LNCAP (cell line): Measurements from ENCODE around the gene SEC14L3.

ENCODE experiments used
- CTCF ChIP-seq: fragments of 450-650 bp; IDR thresholded peaks from 2 replicates; pipeline ENCODE4 v1.5.1; 2017; ENCODE audit warnings: mild to moderate bottlenecking

The SEC14L3 gene

DNA sequence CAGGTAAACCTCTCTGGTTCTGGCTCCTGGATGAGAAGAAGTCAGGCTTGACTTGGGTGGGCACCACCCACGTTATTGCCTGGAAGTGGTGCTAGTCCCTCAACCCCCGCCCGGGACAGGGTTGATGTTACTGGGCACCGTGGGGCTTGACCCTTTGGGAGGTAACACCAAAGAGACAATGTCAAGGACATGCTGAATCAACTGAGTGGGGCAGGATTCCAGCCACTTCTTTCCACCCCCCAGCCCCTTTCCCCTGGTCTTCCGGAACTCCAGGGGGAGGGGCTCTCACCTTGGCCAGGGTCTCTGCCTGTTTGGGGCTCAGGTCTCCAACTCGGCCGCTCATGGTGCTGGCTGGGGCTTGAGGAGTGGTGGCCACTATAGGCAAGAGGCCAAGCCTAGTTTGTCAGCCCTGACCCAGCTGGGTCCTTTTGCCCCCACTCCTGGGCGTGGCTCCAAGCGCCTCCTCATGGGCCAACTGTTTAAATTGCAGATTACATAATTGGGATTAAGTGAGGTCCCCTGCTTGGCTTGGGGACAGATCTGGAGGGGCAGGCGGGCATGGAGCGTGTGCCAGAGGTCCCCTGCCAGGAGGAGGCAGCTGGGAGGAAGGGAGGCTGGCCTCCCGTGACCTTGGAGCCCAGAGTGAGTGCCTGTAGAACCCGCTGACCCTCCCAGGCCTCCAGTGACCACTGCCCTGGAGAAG lies at the start of gene SEC14L3:
TSS of gene SEC14L3 (minus strand) at position 402 of the 703 bp plus-strand sequence. CDS start at position 343, 59 bp downstream.
- TF ChIP-seq CTCF, result no peak

GRCh38 chr22:30519842-30520425 lies 48.1 kb upstream of the SEC14L3 start:
- no peak for TF ChIP-seq CTCF

DNA sequence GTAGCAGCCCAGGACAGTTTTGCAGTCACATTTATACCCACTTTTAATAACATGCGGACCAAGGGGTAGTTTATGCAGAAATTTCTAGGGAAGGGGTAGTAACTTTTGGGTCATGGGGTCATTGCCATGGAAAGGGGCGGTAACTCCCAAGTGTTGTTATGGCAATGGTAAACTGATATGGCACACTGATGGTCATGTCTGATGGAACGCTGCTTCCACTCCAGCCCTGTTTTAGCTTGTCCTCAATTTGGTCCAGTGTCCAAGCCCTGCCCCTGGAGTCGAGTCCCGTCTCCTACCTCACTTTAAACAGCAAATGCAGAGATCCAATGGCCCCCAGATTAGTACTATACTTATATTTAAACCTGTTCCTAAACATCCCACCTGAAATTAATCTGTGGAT lies 44.9 kb upstream of the SEC14L3 start:
- TF ChIP-seq CTCF, result no peak

GRCh38 chr22:30516273-30516672 lies 44.5 kb upstream of the SEC14L3 start:
- no peak for TF ChIP-seq CTCF

- TF ChIP-seq CTCF, result no peak
Observed at GRCh38 chr22:30514252-30514651, 42.4 kb upstream of the SEC14L3 start.

DNA sequence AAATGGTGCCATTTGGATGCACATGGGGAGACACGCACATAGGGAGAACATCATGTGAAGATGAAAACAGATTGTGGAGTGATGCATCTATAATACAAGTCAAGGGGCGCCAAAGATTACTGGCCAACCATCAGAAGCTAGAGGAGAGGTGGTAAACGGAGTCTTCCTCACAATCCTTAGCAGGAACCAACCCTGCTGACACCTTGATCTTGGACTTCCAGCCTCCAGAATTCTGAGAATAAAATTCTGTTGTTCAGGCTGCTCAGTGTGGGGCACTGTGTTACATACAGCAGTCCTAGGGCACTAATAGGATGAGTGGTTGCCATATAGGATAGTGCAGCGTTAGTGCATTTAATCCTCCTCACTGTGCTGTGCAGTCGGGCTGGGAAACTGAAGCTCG lies 41.6 kb upstream of the SEC14L3 start:
- TF ChIP-seq CTCF, result no peak

DNA sequence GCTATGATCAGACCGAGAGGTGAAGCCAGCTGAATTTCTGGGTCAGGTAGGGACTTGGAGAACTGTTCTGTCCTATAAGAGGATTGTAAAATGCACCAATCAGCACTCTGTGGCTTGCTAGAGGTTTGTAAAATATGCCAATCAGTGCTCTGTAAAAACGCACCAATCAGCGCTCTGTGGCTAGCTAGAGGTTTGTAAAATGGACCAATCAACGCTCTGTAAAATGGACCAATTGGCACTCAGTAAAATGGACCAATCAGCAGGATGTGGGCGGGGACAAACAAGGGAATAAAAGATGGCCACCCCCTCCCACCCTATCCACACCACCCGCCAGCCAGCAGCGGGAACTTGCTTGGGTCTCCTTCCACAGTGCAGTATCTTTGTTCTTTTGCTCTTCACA lies 40.1 kb upstream of the SEC14L3 start:
- no peak for TF ChIP-seq CTCF

GRCh38 chr22:30511109-30511508 lies 39.3 kb upstream of the SEC14L3 start:
- no peak for TF ChIP-seq CTCF
